B cell (primary cell): Measurements from ENCODE around the gene TAF10. TPM values are rescaled to one million over a fixed set of nuclear protein-coding genes. Genes with fewer than 3 reads are reported as not detected.

ENCODE experiments used
- ATAC-seq: fragments of 200-7000 bp; cut with Tn5 transposase; one replicate; pipeline ENCODE4 v1.10.0; 2021; ENCODE audit warnings: low read depth, mild to moderate bottlenecking, moderate number of reproducible peaks, moderate library complexity
- CTCF ChIA-PET: fragments of 350-600 bp; sonication (Branson Sonifier 250); formaldehyde crosslinking; loops from one replicate; lab custom pipeline; 2021; ENCODE audit warnings: antibody characterized with exemption, inconsistent platforms; lab: Charles Lee
- POLR2A ChIA-PET: fragments of 350-600 bp; sonication (Branson Sonifier 250); formaldehyde crosslinking; loops from one replicate; lab custom pipeline; 2021; ENCODE audit warnings: antibody characterized with exemption; lab: Charles Lee
- DNase-seq: peaks from one replicate; pipeline ENCODE4 v3.0.0; 2013
- H2AFZ ChIP-seq: 2 replicates; pipeline ENCODE4 v1.6.1; 2012; ENCODE audit warnings: mild to moderate bottlenecking, low read depth, low read length; ENCODE audit not compliant: insufficient read depth, poor library complexity, severe bottlenecking
- H3K27ac ChIP-seq, 2 donors: 1 replicate in 1 of 2; 2 replicates in 1 of 2; pipeline ENCODE4 v1.5.1; 2012 to 2013; ENCODE audit warnings: low read length in 2 of 2, mild to moderate bottlenecking in 2 of 2, moderate library complexity in 1 of 2
- H3K27me3 ChIP-seq, 4 experiments: fragments of 200-600 bp in 1 of 4; sonication (generic) in 1 of 4; replicated peaks in 1 of 4; 1 replicate in 2 of 4; 2 replicates in 2 of 4; pipeline versions ENCODE4 v1.6.1 to v1.7.0; 2013 to 2016; ENCODE audit warnings: low read length in 3 of 4, mild to moderate bottlenecking in 2 of 4, mixed read lengths in 1 of 4, moderate library complexity in 1 of 4; ENCODE audit not compliant: insufficient read depth in 4 of 4, control insufficient read depth in 3 of 4; ENCODE audit errors: control extremely low read depth in 1 of 4
- H3K36me3 ChIP-seq, 2 experiments: replicated peaks in 1 of 2; 1 replicate in 1 of 2; 2 replicates in 1 of 2; pipeline versions ENCODE4 v1.6.1 to v1.7.1; 2013; ENCODE audit warnings: low read length in 1 of 2; ENCODE audit not compliant: insufficient read depth in 2 of 2, control insufficient read depth in 1 of 2; ENCODE audit errors: control extremely low read depth in 1 of 2, extremely low read depth in 1 of 2
- H3K4me1 ChIP-seq, 2 donors: fragments of 200-600 bp in 1 of 2; sonication (generic) in 1 of 2; 1 replicate in 1 of 2; 2 replicates in 1 of 2; pipeline versions ENCODE4 v1.5.1 to v1.6.1; 2013 to 2017; ENCODE audit warnings: low read length in 2 of 2; ENCODE audit not compliant: control insufficient read depth in 2 of 2, insufficient read depth in 2 of 2
- H3K4me2 ChIP-seq: replicated peaks from 2 replicates; pipeline ENCODE3; 2012; ENCODE audit warnings: mild to moderate bottlenecking, low read depth, low read length; ENCODE audit not compliant: poor library complexity, severe bottlenecking
- H3K4me3 ChIP-seq, 5 experiments: fragments of 200-600 bp in 1 of 5; sonication (generic) in 1 of 5; 1 replicate in 3 of 5; 2 replicates in 2 of 5; pipeline versions ENCODE4 v1.5.1 to v1.7.0; 2011 to 2016; ENCODE audit warnings: low read length in 4 of 5, mild to moderate bottlenecking in 4 of 5, low read depth in 2 of 5, control low read depth in 1 of 5, moderate library complexity in 1 of 5; ENCODE audit not compliant: insufficient read depth in 1 of 5; ENCODE audit errors: control extremely low read depth in 1 of 5, extremely low read depth in 1 of 5
- H3K79me2 ChIP-seq: fragments of 200-600 bp; sonication (generic); one replicate; pipeline ENCODE4 v1.6.0; 2016; ENCODE audit warnings: low read length; ENCODE audit not compliant: control insufficient read depth, insufficient read depth
- H3K9ac ChIP-seq: fragments of 200-600 bp; sonication (generic); 2 replicates; pipeline ENCODE4 v1.6.1; 2017; ENCODE audit warnings: mild to moderate bottlenecking, low read length, moderate library complexity
- H3K9me3 ChIP-seq, 3 donors: one replicate each; pipeline versions ENCODE4 v1.6.1 to v1.7.1; 2013; ENCODE audit warnings: low read length in 2 of 3; ENCODE audit not compliant: control insufficient read depth in 2 of 3, insufficient read depth in 1 of 3; ENCODE audit errors: control extremely low read depth in 1 of 3
- H4K20me1 ChIP-seq: 2 replicates; pipeline ENCODE4 v1.6.0; 2012; ENCODE audit warnings: mild to moderate bottlenecking, low read length; ENCODE audit not compliant: insufficient read depth, control insufficient read depth, poor library complexity, severe bottlenecking
- H3K27ac Mint-ChIP-seq: one replicate; pipeline ENCODE4 v1.8.0; 2021; ENCODE audit warnings: mixed read lengths
- H3K27me3 Mint-ChIP-seq: one replicate; pipeline ENCODE4 v1.8.0; 2021; ENCODE audit warnings: mixed read lengths
- H3K4me1 Mint-ChIP-seq: one replicate; pipeline ENCODE4 v1.8.0; 2021; ENCODE audit warnings: mixed read lengths
- H3K4me3 Mint-ChIP-seq: one replicate; pipeline ENCODE4 v1.8.0; 2021; ENCODE audit warnings: mixed read lengths
- H3K9me3 Mint-ChIP-seq: one replicate; pipeline ENCODE4 v1.8.0; 2022; ENCODE audit warnings: mixed read lengths; ENCODE audit not compliant: insufficient read depth
- EZH2 ChIP-seq: IDR thresholded peaks from 2 replicates; pipeline ENCODE4 v1.6.1; 2012; ENCODE audit warnings: borderline replicate concordance, low read depth, mild to moderate bottlenecking, moderate library complexity, low read length; ENCODE audit not compliant: insufficient read depth, poor library complexity, severe bottlenecking
- WGBS: methylation state at CpG from one replicate; pipeline ENCODE4 v1.1.5; 2013; ENCODE audit warnings: missing lambda C conversion rate; ENCODE audit not compliant: insufficient coverage; 5-methylcytosine and 5-hydroxymethylcytosine counted together
- intact Hi-C: fragments of 100-400 bp; cut with micrococcal nuclease; formaldehyde crosslinking; loops from one replicate; pipeline ENCODE4 v1.10.0; 2022
- polyA plus RNA-seq: library from polyadenylated mRNA; depleted of rRNA; stranded (reverse); fragments of >200 nt; gene quantifications from 2 replicates; pipeline ENCODE4 v1.2.3, GENCODE V29; 2012
- total RNA-seq, 2 donors: library from RNA; stranded (reverse); fragments of 120-200 nt in 1 of 2; gene quantifications; 1 replicate in 1 of 2; 2 replicates in 1 of 2; pipeline versions ENCODE4 v1.2.3 to v1.2.4, GENCODE V29; 2013 to 2022
- TF ChIP-seq, protein P1 (sequence below): fragments of 200-600 bp; IDR thresholded peaks from one replicate; pipeline ENCODE4 v1.8.0; 2022; ENCODE audit warnings: antibody characterized with exemption, mild to moderate bottlenecking

TAF10 gene
- total and polyA plus RNA-seq, 2 donors (not counting 1 experiment from before 2014, with no cell fraction given): 114 to 156 TPM

DNA sequence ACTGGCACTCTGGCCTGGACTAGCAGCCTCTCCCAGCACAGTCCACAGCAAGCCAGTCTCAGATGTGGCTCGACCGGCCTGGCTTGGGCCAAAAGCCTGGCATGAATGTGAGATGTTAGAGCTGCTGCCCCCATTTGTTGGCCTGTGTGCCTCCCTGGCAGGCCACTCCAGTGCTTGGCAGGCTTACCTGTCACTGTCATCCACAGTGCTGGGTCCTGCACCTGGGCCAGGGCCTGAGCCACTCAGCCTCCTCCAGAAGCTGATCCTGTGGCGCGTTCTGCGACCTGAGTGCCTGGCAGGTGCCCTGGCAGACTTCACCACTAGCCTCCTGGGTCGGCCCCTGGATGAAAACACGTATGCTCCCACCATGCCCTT lies 44.7 kb downstream of the TAF10 start:
- H3K4me1 ChIP-seq: no peaks in the 10 kb centered on the region
- no peak overlapping the region for H2AFZ ChIP-seq
- H3K4me3 ChIP-seq: no peak overlapping the region
- intact Hi-C loops: no loop called here
- H3K4me1 Mint-ChIP-seq: no peaks in the 10 kb centered on the region
- TF ChIP-seq, protein P1, sequence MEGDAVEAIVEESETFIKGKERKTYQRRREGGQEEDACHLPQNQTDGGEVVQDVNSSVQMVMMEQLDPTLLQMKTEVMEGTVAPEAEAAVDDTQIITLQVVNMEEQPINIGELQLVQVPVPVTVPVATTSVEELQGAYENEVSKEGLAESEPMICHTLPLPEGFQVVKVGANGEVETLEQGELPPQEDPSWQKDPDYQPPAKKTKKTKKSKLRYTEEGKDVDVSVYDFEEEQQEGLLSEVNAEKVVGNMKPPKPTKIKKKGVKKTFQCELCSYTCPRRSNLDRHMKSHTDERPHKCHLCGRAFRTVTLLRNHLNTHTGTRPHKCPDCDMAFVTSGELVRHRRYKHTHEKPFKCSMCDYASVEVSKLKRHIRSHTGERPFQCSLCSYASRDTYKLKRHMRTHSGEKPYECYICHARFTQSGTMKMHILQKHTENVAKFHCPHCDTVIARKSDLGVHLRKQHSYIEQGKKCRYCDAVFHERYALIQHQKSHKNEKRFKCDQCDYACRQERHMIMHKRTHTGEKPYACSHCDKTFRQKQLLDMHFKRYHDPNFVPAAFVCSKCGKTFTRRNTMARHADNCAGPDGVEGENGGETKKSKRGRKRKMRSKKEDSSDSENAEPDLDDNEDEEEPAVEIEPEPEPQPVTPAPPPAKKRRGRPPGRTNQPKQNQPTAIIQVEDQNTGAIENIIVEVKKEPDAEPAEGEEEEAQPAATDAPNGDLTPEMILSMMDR: no peak
- no peak for TF ChIP-seq EZH2
- no peak overlapping the region for H3K9ac ChIP-seq
- no peaks in the 10 kb centered on the region for H3K27me3 Mint-ChIP-seq
- POLR2A ChIA-PET: no interaction called here
- no peak overlapping the region for H3K4me3 Mint-ChIP-seq
- CTCF ChIA-PET: no interaction called here
- no peaks in the 10 kb centered on the region for H3K79me2 ChIP-seq
- ATAC-seq: no peak
- H3K9me3 Mint-ChIP-seq: no peaks in the 10 kb centered on the region
- H3K4me2 ChIP-seq: no peak overlapping the region
- H3K9me3 ChIP-seq: no peaks in the 10 kb centered on the region
- no peak for DNase-seq
- H3K27me3 ChIP-seq: no peaks in the 10 kb centered on the region
- WGBS: 96% methylated on average over 7 of the region's 7 CpGs
- H4K20me1 ChIP-seq: no peaks in the 10 kb centered on the region
- no peak overlapping the region for H3K27ac ChIP-seq
- no peaks in the 10 kb centered on the region for H3K36me3 ChIP-seq
- H3K27ac Mint-ChIP-seq: no peak overlapping the region

DNA sequence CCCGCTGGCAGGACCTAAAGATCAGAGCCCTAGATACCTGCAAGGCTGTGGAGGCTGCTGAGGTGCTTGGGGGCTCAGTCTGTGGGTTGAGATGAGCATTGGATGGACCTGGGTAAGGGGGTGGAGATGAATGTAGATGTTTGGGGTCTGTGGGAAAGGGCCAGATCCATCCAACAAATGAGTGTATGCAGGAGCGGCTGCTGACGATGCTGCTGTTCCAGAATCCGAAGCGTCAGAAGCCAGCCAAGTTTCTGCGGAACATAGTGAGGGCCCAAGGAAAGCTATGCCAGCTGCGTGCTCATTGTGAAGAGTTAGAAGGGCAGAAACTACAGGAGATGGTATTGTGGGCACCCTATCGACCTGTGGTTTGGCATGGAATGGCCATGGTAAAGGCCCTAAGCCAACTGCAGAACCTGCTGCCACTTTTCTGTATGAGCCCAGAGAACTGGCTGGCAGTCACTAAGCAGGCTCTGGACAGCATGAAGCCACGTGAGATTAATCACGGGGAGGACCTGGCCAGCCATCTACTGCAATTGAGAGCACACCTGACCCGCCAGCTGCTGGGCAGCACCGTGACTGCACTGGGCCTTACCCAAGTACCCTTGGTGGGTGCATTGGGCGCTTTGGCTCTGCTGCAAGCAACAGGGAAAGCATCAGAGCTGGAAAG lies 45.2 kb downstream of the TAF10 start:
- Mint-ChIP-seq H3K27ac (no peak overlapping the region), H3K9me3 (no peaks in the 10 kb centered on the region), H3K27me3 (no peaks in the 10 kb centered on the region), H3K4me3 (no peak overlapping the region), H3K4me1 (no peaks in the 10 kb centered on the region)
- Histone ChIP-seq H3K27me3 (no peaks in the 10 kb centered on the region), H3K27ac (no peak overlapping the region), H3K9me3 (no peaks in the 10 kb centered on the region), H3K4me1 (no peaks in the 10 kb centered on the region), H4K20me1 (no peaks in the 10 kb centered on the region), H3K4me3 (no peak overlapping the region), H2AFZ (no peak overlapping the region), H3K36me3 (no peaks in the 10 kb centered on the region), H3K79me2 (no peaks in the 10 kb centered on the region), H3K9ac (no peak overlapping the region), H3K4me2 (no peak overlapping the region)
- CTCF ChIA-PET: no interaction called here
- 90% methylated on average over 13 of the region's 13 CpGs for WGBS
- no peak for DNase-seq
- intact Hi-C loops: no loop called here
- POLR2A ChIA-PET: no interaction called here
- no peak for ATAC-seq
- TF ChIP-seq, protein P1: no peak
- TF ChIP-seq EZH2: no peak
